Effector CD8-positive, alpha-beta T cell (primary cell): Measurements from ENCODE around the gene IFNA10.
"Not testable (repeated sequence)": the region's sequence is repeated elsewhere in the genome, so short reads cannot be mapped to it uniquely, and the experiment has no call there.

Source experiments
- DNase-seq: peaks from one replicate; lab custom pipeline; 2025; lab: John Stamatoyannopoulos, UW
- total RNA-seq, 4 experiments: gene quantifications; one replicate each; lab custom pipeline; 2026; lab: John Stamatoyannopoulos, UW

IFNA10 gene
- 0 reads per million in 4 experiments for total RNA-seq

- not testable (repeated sequence) for DNase-seq
Observed at GRCh38 chr9:21207043-21207442, at the start of gene IFNA10. Gene IFNA10, minus strand, starts transcription at chr9:21207143. Its CDS starts 46 bp downstream, at chr9:21207097.

DNA sequence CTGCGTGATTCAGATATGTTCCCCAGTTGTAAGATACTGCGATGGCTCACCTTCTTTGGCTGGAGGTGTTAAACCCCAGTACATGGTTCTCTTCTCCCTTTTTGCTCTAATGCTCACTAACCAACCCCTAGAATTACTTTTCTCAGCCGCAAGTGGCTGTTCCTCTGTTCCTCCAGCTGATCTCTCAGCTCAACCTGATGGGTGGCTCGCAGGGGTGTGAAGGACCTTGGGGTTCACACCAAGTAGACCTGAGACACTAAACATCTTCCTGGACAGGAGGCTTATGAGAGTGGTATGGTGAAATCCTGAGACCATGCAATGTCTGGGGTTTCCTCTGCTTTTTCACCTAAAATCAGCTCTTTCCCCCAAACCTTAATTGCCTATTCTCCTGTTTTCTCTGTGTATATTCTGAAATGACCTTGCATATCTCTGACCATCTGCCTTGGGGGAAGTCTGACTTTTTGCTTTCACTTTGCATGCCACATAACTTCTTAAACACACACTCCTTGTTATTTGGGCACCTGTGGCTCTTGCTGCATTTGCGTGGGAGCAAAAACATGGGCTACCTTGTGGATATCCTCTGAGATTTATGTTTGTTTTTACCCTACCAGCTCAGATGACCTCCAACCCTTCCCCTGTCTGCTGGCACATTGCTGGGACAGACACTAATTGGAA is 48.7 kb upstream of the IFNA10 start:
- DNase-seq, result no peak

GRCh38 chr9:21252721-21253547 is 46.0 kb upstream of the IFNA10 start:
- no peak for DNase-seq

GRCh38 chr9:21251638-21252037 is 44.7 kb upstream of the IFNA10 start:
- DNase-seq, result no peak

DNA sequence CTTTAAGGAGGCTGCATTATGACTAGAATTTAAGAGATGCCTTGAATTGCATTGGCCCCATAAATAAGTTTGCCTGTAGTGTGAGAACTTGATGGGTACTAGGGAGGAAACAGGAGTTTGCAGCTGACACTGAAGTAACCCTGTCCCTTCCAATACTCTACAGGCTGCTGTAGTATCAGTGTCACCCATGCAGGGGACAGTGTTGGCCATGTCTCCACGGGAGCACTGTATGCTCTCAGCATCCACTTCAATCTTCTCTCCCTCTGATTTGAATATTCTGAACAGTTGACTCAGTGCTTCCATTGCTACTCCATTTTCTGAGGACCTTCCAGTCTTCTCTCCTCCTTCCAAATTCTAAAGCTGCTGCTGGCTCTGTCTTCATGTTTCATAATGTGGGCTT is 44.2 kb upstream of the IFNA10 start:
- no peak for DNase-seq

- DNase-seq, result no peak
Observed at GRCh38 chr9:21244836-21245235, 37.9 kb upstream of the IFNA10 start.

DNA sequence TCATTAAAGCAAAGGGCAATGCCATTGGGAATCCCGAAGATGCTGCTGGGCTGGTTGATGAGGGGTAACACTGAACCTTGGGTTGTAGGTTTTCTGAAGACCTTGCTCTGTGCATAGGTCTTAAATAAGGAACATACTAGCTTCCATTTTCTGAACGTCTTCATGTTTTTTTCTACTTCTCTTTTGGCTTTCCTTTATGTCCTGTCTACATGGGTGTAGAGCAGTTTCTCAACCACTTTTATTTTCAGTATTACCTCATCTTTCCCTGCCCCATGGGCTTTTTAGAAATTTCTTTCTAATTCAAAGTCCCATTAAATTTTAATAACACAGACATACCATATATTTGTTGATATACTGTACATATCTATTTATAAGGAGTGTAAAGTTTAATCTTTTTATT is 33.0 kb upstream of the IFNA10 start, which contains the start of gene IFNA14:
Gene IFNA14, minus strand, starts transcription at position 95 of the 400 bp plus-strand sequence. Its CDS starts 70 bp downstream, at position 25.
- DNase-seq, result no peak

- DNase-seq, result not testable (repeated sequence)
Observed at GRCh38 chr9:21236360-21236714, 29.4 kb upstream of the IFNA10 start.

DNA sequence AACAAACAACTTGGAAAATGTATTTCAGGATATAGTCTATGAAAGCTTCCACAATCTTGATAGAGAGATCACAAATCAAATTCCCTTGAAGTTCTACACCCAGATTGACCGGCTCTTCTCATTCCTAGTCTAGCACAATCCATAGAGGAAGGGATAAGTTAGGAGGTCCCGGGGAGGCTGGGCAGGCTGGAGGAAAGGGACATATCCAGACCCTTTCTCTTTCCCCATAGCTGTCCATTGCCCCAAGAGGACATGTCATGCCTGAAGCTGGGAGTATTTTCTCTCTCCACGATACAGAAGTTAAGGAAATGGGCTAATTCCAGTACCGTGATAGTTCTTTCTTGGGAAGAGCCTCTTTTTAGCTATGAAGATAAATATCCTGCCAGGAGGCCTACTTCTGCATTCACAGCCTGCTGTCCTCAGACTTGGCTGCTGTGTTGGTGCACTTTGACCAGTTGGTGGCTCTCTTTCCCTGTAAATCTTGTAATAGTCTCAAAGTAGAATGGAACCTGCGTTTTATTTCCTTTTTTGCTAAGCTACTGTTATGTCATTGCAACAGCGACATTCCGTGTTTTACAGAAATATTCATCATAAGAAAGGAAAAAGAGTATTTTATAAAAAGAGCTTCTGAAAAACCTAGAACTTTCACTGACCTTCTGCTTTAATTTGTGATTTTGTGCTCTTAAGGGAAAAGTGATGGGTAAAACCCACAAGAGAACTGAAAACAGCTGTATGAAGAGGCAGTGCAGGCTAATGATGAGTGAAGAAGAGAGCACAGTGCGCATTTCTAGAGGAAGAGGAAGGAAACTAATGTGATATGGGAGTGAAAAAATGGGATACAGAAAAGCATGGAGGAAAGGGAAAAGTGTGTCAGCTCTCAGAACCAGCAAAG is 28.8 kb upstream of the IFNA10 start:
- not testable (repeated sequence) for DNase-seq

DNA sequence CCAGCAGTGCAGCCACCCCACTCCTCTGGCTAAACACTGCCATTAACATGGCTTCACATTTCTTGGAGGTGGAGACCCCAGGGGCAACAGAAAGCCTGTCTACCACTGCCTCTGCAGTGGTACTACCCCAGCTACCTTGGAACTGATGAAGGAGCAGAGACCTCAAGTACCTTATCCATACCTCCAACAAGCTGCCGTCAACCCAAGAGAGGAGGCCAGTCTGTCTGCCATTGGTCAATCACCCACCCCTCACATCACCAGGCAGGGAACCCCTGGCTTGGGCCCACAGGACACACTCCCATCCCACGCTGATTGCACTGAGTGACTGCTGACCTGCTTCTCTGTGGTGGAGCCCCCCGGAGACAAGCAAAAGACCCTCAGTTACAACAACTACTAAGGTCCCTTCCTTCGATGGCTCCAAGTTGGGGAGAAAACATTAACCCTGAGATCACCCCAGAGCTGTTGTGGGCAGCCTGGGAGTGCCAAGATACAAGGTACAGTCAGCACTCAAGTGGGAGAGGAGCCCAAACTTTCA is 27.3 kb upstream of the IFNA10 start:
- no peak for DNase-seq

- DNase-seq, result no peak
Observed at GRCh38 chr9:21233258-21233657, 26.3 kb upstream of the IFNA10 start.

DNA sequence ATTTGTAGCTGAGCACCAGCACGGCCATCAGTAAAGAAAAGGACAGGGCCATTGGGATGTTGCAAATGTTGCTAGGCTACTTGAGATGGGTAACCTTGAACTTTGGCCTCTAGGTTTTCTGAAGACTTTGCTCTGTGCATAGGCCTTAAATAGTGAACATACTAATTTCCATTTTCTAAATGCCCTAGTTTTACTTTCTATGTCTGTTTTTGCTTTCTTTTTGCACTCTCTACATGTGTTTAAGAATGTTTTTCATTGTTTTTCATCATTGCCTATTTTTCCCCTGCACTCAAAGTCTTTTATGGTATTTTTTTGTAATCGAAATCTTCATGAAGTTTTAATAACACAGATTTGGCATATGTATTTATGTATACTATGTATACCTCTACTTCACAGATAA is 21.2 kb upstream of the IFNA10 start, which contains the start of gene IFNA17:
Gene IFNA17, minus strand, starts transcription at position 101 of the 400 bp plus-strand sequence. Its CDS starts 49 bp downstream, at position 52.
- DNase-seq, result no peak

- DNase-seq, result not testable (repeated sequence)
Observed at GRCh38 chr9:21217211-21217610, 10.3 kb upstream of the IFNA10 start, which contains the start of gene IFNA16. Gene IFNA16, minus strand, starts transcription at chr9:21217311. Its CDS starts 6 bp downstream, at chr9:21217305.

DNA sequence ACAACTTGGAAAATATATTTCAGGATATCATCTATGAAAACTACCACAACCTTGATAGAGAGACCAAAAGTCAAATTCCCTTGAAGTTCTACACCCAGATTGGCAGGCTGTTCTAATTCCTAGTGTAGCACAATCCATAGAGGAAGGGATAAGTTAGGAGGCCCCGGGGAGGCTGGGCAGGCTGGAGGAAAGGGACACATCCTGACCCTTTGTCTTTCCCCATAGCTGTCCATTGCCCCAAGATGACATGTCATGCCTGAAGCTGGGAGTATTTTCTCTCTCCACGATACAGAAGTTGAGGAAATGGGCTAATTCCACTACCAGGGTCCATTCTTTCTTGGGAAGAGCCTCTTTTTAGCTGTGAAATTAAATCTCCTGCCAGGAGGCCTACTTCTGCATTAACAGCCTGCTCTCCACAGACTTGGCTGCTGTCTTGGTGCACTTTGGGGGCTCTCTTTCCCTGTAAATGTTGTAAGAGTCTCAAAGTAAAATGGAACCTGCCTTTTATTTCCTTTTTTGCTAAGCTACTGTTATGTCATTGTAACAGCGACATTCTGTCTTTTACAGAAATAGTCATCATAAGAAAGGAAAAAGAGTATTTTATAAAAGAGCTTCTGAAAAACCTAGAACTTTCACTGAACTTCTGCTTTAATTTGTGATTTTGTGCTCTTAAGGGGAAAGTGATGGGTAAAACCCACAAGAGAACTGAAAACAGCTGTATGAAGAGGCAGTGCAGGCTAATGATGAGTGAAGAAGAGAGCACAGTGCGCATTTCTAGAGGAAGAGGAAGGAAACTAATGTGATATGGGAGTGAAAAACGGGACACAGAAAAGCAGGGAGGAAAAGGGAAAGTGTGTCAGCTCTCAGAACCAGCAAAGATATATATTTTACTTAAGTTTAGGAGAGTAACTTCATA is 6.7 kb upstream of the IFNA10 start:
- not testable (repeated sequence) for DNase-seq

GRCh38 chr9:21212160-21212559 is 5.2 kb upstream of the IFNA10 start:
- not testable (repeated sequence) for DNase-seq

DNA sequence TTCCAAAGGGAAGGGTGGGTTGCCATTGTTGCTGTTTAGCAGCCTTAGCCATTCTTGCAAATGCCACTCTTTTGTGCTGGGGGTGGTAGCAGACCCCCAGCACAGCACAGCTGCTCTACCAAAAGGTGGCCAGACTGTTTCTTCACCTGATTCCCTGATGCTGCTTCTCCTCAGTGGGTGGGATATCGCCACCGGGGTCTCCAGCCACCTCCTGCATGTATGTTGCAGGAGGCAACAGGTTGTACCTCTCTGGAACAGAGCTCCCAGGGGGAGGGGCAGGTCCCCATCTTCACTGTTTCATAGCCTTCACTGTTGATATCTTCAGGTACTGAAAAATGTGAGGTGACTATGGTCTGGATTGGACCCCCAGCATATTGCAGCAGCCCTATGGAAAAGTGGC is 3.8 kb upstream of the IFNA10 start:
- DNase-seq, result not testable (repeated sequence)

DNA sequence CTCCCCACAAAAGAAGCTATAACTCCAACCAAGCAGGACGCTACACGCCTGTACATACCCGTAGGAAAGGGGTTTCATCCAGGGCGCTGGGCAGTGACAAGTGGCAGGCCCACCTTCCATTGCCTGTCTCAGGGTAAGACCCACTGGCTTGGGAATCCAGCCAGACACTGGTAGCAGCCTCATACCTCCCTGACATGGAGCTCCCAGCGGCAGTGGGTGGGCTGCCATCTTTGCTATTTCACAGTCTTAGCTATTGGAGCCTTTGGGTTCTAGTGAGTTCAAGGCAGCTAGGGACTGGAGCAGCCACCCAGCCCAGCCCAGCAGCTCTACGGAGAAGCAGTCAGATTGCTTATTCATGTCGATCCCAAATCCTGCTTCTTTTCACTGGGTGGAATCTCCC is 3.4 kb upstream of the IFNA10 start:
- DNase-seq, result no peak

GRCh38 chr9:21205204-21205603 is 1.7 kb downstream of the IFNA10 start:
- DNase-seq, result no peak

DNA sequence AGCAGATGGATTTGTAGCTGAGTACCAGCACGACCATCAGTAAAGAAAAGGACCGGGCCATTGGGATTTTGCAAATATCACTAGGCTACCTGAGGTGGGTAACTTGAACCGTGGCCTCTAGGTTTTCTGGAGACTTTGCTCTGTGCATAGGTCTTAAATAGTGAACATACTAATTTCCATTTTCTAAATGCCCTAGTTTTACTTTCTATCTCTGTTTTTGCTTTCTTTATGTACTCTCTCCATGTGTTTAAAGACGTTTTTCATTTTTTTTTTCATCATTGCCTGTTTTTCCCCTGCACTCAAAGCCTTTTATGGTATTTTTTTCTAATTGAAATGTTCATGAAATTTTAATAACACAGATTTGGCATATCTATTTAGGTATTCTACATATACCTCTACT is 4.8 kb downstream of the IFNA10 start, which contains the start of gene IFNA7:
Gene IFNA7, minus strand, starts transcription at position 101 of the 400 bp plus-strand sequence. Its CDS starts 40 bp downstream, at position 61.
- DNase-seq, result not testable (repeated sequence)
